ENCODE results near the gene CRABP2. TPM values are rescaled to one million over a fixed set of nuclear protein-coding genes. Genes with fewer than 3 reads are reported as not detected.

CRABP2 gene
- polyA plus RNA-seq, 1 donor = 314 TPM

DNA sequence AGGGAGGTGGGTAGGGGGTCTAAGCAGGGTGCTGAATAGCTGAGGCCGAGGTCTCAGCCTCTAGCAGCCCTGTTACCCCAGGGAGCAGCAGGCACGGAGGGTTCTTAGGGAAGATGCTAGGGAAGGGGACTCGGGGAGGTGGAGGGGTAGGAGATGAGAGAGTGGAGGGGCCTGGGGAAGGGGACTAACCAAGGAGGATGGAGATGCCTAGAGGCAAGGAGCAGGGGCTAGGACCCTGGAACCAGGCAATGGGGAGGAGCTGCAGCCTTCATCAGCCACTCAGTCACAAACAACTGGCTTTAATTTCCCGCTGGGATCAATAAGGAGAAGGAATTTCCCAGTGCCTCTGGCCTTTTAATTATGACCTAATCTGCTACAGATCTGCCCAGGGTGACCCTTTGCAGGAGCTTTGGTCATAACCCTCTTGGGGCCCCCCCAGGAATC is 2.9 kb upstream of the CRABP2 start:
- no peak for DNase-seq

DNA sequence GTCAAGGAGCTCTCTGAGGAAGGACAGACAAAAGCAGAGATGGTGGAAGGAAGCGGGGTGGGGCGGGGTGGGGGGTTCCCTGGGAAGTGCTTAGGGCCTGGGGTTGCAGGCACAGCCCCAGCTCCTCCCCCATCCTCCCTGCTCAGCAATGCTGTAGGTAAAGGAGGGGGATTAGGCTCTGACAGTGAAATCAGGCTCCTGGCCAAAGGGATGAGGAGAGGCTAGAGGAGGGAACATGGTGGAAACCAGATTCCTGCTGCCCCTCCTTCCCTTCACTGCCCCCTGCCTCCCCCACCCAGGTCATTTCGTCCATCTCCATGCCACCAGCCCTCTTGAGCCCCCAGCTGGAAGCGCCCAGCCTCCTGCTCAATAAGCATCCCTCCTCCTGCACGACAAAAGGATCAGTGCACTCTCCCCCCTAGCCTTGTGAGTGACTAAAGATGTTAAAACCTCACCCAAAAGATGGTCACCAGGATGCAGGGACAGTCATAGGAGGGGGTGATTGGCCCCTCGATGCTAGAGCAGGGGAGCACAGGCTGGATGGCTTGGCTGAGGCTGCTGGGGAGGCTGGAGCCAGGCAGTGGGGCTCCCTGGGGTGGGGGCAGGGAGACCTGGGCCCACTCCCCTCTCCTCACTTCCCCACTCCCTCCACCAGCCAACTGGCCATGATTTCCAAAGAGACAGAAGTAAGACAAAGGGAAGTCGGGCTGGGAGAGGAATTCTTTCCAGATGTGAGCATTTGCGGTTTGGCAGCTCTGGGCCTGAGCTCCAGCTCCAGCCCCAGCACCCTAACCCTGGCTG is 2.2 kb upstream of the CRABP2 start:
- peak; percentile 77 for DNase-seq

DNA sequence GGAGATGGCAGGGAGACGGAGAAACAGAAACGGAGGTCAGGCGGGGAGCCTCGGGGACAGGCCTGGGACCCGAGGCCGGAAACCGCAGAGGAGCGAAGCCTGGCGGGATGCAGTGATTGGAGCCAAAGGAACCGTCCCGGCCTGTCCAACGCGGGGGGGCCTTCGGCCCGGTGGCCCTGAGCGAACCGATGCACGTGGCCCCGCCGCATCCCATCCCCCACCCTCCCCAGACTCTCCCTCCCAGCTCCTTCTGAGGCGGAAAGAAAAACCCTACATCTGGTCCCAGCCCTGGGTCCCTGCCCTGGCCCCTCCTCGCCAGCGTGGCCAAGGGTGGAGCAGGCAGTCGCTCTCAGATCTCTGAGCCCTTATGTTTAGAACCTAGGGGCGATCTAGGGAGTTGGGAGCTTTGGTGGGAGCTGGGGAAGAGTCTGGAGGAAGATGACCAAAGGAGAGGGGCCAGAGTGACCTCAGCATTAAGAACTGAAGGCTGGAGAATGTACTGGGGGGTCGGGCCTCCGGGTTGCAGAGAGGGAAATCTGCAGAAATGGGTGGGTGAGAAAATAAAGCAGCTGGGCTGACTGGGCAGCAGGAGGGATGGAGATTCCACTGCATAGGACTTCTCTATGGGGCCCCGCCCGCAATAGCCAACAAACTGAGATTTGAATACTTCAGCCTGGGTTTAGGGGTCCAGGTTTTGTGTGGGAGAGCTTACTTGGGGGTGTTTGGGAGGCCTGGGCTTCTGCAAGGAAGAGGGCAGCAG is 1.5 kb upstream of the CRABP2 start:
- DNase-seq = peak; percentile 93

DNA sequence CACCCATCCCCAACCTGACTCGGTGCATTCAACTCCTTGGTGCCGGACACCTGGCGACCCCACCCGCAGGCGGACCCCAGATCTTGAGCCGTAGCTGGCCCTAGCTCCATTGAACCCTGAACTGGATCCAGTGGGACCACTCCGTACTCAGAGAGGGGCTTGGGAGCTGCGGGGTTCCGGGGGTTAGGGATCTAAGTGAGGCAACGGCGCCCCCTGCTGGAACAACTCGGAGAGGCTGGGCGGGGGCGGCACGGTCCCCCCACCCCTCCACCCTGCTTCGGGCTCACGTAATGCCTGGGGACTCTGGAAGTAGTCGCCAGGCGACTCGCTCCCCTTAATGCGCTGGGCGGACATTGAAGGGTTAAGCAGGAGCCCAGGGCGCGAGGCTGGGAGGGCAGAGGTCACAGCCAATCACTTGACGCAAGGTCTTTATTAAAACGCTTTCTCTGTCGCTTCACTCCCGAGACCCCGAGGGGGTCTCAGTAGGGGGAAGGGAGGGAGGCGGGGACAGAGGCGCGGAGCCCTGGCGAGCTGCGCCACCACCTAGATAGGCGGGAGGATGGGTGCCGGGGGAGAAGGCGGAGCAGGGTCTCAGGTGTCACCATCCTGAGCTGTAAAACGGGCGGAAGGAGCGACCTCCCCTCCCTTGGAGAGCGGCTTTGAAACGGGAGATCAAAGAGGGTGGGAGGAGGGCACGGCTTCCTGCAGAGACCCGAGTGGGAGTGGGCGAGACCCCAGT is 704 bp upstream of the CRABP2 start:
- DNase-seq = peak; percentile 88

DNA sequence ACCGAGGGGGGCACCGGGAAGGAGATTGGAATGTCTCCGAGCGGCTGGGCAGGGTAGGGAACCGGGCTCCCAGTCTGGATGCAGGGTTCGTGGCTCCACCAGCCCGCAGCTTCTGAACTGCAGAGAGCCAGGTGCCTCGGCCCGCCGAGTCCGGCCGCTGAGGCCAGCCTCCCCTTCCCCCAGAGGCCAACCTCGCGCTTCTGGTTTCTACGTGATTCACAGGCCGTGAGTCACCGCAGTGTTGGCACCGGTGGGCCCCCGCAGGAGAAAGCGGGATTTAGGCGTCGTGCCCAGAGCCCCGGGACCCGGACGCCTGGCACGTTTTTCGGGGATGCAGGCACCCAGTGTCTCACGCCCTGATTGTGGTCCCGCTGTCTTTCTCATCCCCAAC is 458 bp downstream of the CRABP2 start:
- no peak for DNase-seq

DNA sequence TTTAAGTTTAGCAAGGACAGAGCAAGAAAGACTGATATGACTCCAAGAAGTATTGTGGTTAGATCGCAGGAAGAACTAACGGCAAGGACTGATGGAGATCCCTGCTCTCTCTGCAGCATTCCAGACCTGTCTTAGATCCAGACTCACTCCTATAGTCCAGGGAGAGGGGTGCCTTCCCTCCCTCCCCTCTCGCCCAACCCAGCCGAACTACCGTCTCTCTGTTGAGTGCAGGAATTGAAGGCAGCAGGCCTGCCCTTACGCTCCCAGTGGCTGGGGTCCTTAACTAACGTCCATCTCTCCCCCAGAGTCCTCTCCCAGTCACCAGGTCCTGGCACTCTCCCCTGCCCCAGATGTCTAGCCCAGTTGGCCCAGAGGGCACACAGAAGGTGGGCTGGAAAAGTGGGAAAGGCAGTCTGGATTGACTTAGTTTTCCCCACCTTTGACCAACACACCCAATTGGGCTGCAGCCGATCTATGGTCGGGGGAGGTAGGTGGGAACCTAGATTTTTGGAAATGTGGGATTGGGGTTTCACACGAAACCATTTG is 1.1 kb downstream of the CRABP2 start:
- DNase-seq = no peak

DNA sequence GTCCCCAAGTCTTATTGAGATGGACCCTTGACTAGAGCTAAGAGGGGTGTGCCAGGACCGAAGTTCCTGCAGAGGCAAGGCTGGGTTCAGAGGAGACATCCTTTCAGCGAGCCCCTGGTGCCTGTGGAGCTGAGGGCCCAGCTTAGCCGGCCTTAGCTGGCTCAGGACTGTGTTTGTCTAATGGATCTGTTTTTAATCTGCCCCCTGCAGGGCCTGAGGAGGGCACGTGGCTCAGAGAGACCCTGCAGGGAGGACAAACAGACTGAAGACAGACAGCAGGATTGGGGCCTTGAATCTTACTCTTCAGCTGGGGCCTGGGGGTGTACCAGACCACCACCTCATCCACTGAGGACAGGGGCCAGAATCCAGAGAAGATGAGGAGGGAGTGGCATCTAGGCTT is 1.6 kb downstream of the CRABP2 start:
- DNase-seq = no peak

DNA sequence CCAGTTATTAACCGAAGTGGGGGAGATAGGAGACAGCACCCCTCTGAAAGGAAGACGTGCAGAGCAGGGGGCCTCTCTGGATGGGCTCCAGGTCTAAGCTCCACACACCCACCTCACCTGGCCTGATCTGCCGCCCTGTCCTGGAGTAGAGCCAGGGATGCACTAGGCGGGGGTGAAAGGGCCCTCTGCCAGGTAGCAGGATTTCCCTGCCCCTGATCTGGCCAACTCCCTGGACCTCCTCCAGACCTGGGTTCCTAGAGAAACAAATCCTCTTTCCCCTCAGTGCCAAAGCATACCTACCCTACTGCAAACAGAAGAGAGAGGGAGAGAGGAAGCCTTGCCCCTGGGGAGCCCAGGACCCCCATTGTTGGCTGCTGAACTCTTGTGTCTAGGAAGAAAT is 2.0 kb downstream of the CRABP2 start:
- DNase-seq = no peak

DNA sequence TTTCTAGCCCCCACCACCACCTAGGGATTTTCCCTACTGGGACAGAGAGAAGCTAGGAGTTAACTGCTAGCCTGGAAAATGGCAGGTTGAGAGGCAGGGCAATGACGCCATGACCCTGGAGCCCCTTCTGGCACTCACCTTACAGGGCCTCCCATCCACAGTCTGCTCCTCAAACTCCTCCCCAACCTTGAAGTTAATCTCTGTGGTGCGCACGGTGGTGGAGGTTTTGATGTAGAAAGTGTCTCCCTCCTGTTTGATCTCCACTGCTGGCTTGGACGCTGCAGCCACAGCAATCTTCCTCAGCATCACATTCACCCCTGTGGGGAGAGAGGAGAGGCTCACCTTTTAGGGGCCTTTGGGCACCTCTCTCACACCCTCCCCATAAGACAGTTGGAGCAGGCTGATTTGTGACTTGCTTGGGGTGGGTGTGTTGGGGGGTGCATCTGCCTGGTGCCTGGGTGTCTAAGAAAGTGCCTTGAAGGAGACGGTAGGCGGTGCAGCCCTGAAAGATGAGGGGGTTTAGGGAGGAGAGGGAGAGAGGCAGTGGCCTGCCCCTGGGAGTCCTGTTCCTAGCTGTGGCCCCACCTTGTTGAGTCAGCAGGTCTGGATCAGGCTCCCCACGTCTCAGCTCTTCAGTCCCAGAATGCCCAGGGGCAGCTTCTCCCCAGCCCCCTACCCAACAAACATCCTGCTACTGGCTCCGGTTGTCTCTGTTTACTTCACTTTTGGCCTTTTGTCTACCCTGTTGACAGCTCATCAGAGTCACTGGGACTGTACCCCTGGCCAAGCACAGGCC is 4.4 kb downstream of the CRABP2 start:
- DNase-seq = no peak

DNA sequence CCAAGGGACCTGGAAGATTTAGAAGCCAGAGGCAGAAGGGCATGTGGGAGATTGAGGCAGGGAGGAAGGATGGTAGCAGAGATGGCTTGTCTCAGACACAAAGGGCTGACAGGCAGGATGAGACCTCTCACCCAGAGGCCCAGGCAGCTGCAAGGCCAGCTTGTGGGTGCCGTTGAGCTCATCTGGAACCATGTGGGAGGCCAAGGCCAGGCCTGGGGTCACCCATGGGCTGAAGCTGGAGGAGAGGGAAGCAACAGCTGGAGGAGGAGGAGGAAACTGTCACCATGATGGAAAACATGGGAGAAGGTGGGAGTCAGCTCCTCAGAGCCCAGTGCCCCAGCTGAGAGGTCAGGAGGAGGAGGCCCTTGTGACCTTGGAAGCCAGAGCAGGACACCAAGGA is 6.4 kb downstream of the CRABP2 start:
- DNase-seq = no peak

DNA sequence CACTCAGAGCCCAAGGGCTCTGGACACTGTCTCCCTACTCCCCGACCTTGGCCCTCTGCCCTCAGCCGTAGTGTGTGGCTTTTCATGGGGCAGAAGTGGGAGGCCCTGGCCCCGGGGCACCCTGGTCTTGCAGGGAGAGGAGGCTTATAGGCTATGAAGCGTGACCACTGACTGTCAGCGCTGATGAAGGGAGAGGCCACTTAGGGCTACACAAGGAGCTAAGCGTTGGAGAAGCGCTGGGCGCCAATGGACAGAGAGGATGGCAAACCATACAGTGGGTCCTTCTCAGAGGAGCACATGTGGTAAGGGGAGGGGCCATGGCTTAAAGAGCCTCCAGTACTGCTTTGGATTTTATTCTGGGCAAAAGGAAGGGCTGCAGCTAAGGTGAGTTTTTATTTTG is 7.9 kb downstream of the CRABP2 start:
- DNase-seq = no peak

DNA sequence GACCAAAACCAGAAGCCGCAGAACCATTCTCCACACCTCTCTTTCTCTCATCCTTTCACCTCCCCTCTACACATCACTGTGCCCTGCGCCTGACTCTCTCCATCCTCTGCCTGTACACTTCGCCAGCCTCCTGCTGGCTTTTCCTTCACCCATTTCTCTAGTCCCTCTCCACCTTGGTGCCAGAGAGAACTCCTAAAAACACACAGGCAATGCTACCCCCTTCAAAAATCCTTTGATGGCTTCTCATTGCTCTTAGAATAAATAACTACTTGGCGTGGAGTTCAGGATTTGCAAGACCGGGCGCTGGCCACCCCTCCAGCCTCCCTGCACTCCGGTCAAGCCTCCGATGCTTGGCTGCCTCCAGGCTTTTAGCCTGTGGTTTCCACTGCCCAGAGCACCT is 8.6 kb downstream of the CRABP2 start:
- DNase-seq = no peak

DNA sequence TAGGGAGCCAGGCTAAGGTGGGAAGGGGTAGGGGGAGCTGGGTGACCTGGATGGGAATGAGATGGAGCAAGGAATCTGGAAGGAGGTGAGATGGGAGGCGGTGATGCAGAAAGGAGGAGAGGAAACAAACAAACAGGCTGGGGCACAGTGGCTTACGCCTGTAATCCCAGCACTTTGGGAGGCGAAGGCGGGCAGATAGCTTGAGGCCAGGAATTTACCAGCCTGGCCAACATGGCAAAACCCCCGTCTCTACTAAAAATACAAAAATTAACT is 10.8 kb downstream of the CRABP2 start:
- no peak for DNase-seq

DNA sequence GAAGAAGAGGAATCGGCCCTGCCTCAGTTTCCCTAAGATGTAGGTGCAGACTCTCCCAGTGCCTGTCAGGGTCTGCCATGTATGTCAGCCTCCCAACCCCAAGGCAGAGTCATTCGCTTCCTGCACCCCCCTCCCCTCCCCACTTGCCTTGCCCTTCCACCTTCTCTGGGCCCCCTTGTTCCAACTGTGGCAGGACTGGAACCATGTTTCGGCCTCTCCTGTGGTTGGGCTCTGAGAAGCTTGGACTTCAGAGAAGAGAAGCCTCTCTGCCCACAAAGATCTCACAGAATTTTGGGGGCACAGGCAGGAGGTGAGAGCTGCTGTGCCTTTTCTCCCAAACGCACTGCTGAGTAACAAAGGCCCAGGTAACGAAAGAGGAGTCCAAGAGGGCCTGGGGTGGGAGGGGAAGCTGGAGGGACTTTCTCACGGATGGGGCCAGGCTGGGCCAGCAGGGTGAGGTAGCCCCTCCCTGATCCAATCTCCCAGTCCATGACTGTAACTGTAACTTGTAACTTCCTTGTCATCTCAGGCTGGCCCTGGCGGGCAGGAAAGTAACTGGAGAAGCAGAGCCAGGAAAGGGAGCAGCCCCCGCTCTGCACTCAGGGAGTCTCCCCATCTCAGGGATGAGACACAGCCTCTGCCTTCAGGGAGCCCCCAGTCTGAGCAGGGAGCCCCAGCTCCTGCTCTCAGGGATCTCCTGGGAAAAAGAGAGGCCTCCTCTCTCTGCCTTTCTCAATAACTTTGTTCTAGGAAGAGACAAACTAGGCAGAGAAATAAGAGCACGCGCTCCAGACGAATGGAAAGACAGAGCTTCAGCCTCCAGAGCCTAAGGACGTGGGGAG is 11.3 kb downstream of the CRABP2 start:
- DNase-seq = no peak

DNA sequence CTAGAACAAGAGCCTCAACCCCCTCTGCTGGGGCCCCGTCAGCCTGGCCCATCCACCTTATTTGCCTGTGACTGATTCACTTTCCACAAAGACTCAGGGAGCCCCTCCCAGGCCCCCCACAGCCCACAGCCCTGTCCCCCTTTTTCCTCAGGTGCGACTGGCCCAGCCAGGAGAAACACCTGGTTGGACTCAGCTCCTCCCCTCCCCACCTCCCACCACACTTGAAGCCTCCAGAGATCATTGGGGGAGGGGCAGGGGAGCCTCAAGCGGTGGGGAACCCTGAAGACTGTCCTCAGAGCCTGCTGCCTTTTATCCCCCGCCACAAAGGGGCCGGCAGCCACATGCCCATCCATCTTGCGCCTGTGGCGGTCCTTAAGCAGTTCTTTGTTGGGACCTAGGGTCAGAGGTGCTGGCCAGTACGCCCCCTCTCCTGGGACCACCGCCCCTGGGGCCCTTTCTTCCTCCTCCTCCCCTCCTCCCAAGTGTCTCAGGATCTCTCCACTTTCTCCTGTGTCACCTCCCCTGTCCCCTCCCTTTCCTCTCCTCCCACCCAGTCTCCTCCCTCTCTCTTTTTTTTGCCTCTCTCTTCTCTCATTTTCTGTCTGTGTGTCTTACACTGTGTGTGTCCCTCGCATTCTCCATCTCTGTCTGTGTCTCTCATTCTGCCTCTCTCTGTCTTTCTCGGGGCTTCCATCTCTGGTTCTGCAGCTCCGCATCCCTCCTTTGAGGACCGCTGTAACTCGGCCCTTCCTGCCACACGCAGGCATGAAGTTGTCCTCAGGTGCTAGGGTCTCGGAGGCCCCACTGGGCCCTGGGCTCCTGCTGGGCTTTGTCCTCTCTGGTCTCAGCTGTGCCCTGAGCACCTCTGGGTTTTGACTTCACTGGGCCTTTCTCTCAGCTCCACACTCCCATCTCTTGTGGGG is 12.2 kb downstream of the CRABP2 start:
- no peak for DNase-seq

DNA sequence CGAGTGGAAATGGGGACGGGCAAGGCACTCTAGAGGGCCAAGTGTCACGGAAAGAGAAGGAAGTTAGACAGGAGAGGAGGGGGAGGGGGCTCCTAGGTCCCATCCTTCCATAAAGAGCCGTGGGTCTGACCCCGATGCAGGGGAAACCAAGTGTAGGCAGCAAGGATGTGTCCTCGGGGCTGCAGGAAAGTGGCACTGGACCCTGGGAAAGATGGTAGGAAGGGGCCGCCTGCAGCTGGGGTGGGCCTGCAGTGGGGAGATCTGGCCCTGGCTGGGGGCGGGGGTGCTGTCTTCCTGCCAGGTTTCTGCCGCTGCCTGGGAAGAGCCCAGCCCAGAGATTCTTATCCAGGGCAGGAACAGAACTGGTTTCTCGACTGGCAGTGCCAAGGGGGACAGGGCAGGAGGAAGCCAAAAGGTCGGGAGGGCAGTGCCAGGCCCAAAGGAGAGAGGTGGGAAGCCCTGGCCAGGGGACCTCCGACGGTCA is 12.9 kb downstream of the CRABP2 start:
- DNase-seq = no peak

DNA sequence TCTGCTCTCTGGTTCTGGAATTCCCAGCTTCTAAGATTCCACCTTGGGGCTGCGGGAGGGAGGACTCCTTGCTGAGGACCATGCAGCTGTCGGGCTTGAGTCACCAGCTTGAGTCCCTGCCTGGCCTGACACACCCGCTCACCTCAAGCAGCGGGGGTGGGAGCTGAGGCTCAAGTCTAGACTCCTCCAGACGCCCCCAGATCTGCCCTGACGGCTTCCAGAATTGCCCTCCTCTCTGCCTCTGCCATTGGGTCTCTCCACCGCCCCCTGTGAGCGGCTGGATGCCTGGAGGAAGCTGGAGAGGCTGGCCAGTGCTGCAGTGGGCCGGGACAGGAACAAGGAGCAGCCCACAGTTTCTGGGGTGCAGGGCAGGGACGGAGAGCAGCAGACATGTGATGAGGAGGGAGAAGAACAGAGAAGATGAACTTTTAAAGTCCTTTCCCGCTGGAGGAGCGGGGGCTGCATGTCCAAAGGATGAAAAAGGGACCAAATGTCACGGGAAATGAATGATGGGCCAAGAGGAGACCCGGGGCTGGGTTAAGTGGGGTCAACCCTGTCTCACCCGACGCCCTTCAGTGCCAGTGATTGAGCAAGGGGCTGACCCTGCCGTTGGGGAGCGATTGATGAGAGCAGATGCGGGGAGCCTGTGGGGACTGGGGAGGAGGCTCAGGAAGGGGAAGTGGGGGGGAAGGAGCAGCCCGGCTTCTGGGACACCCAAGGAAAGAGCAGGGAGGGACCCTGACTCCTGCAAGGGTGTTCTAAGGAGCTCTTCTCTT is 13.5 kb downstream of the CRABP2 start:
- no peak for DNase-seq

DNA sequence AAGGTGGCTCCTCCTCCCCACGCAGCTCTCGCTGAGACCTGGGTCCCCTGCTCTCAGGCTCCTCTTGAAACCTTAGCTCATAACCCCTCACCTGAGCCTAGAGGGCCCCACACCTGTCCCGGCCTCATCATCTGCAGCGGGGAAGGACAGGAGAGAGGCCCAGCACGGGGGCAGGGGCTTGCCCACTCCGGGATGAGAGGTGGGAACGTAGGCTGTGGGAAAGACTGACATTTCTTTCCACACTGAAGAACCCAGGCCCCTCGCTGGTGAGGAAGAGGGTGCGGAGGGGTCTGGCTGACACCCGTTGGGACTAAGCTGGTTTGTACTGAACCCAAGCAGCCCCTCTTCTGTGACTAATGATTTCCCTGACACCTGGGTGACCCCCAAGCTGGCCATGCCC is 14.2 kb downstream of the CRABP2 start:
- no peak for DNase-seq

DNA sequence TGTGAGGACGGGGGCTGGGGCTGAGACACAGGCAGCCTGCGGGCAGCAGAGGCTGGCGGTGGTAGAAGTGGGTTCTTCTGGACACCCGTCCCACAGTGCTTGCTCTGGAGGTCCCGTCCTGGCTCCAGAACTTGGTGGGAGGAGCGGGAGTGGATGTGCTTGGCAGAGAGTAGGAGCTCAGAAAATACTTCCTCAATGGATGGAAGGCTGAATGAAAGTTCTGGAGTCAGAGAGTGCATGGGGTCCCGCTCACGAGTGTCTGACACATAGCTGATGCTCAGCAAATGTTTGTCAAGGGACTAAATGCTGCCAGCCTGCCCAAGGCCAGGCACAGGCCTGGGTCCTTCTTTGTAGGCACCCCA is 14.7 kb downstream of the CRABP2 start:
- DNase-seq = no peak

Data from hindlimb muscle (tissue), 1 donor.